NK-92 treated with Interleukin-12 subunit alpha and Interleukin-12 subunit beta, amount 100 ng/mL, for 24 hours (cell line): ENCODE measurements around the gene HDAC4.
A peak's percentile ranks its signal among the peaks of the same experiment; 100 is the strongest.

Experiments used
- DNase-seq: peaks from one replicate; lab custom pipeline; 2025; lab: John Stamatoyannopoulos, UW

HDAC4 gene

GRCh38 chr2:239266779-239267287 is 134.0 kb downstream of the HDAC4 start:
- no peak for DNase-seq

DNA sequence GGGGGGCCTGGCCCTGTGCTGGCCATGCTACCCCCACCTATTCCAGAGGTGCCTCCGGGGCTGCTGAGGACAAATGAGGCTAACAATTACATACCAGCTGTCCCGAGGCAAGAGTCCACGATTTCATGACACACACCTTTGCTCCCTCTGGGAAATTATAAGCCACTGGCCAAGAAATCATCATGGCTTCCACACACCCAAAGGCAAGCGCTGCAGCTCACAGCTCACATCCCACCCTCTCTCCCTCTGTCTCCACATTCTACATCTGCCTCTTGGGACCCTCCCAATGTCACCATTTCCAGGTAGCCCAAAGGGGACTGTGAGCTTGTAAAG is 134.4 kb downstream of the HDAC4 start:
- no peak for DNase-seq

DNA sequence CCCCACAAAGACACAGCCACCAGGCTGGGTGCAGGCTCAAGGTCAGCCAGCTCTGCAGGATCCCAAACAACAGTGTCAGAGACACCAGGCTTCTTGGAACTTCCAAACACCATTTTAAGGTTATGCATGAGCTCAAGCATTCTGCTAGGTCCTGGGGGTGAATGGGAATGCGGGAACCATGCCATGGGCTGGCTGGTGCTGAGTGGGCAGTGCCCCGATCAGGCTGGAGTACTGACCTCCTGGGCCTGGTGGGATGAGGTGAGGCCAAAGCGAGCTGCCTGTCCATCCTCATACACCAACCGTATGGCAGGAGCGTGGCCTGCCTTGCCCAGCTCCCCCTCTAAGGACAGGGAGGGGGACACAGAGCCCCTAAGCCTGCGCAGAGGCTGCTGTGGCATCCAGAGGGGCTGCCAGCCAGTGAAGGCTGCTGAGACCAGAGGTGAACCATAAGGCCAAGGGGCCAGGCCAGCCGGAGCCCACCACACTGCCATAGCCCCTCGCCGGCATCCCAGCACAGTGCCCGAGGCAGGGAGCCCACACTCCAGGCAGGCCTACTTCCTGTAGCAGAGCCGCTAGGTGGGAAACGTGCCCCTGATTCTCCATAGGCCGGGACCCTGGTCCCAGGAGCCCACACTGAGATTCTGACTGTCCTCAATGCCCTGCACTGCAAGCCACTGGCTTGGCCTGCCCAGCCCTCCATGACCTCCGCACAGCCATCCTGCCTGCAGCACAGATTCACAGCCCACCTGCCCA is 135.0 kb downstream of the HDAC4 start:
- no peak for DNase-seq

DNA sequence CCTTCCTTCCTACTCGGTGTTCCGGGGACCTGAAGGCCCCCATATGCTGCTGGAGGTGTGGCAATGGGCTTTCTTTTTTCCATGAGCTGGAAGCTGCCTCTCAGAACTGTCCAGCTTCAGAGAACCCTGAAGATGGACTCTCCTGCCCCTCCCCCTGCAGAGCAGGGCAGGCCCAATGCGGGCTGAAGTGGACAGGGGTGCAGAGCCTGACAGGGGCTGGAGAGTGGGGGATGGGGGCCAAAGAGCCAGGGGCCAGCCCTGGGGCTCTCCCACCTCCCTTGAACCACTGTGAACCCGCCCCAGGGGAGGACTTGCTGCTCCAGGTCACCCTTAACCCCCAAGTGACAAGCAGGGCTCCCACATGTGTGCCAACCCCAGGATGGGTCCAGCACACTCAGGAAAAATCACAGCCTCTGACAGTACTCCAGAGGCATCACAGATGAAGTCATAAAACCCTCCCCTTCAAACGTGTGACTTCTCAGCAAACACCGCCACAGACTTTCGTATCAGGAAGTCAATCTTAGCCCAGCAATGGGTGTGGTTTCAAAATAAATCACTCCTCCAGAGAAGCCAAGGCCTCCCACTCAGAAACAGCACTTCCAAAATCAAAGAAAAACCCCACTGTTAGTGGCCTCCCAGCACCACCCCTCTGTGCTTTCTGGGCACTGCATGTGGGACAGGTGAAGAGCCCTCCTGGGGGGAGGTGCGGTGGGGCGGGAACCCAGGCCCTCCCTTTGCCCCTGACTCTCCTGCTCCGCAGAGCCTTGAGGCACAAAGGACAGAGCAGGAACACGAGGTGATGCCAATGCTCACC is 135.8 kb downstream of the HDAC4 start:
- peak; percentile 62 for DNase-seq

DNA sequence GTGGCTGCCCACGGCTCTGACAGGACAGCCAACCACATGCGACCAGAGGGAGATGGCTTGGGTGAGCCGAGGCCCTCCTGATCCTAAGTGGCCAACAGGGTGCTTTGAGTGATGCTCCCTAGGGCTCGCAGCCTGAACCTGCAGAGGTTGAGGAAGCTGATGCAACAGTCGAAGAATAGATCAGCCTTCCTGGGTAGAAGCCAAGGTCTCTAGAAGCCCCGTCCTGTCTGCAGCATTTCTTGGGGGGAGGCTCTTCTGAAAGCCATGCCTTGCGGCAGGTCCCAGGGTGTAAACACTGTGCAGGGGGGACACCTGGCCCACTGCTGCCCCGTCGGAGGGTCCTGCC is 136.4 kb downstream of the HDAC4 start:
- DNase-seq: no peak

DNA sequence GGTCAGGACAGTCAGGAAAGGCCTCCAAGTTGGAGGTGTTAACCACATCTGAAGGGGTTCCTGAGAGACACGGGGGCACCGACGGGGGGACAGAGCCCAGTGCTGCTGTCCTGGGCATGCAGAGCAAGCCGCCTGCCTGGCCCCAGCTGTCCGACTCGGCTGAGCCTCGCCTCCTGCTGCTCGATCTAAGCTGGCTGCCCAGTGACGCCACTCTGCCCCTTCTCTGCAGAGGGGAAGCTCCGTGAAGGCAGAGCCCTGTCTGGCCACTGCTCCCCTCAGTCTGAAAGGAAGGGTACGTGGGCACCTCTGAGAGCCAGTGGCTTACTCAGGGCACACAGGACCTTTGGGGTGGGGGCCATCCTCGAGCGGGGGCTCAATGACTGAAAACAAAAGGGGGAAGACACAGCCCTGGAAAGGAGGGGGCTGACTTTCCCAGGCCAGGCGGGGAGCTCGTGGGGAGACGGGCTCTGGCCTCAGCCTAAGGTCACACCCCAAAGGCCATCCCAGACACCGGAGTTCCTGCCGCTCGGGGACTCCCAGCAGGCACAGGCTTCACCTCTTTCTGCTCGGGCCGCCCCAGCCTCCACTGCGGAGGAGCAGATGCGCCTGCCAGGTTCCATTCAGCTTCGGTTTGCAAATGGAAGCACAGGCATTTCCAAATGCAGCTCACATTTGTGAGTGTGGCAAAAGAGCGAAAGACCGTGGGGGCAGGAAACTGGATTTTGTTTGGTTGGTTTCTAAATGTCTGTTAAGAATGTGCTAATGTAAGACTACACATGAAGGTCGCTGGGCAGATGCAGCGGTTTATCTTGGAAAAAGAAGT is 136.9 kb downstream of the HDAC4 start:
- no peak for DNase-seq

GRCh38 chr2:239263231-239263630 is 137.6 kb downstream of the HDAC4 start:
- no peak for DNase-seq

- no peak for DNase-seq
Observed at GRCh38 chr2:239262484-239263230, 138.2 kb downstream of the HDAC4 start.

DNA sequence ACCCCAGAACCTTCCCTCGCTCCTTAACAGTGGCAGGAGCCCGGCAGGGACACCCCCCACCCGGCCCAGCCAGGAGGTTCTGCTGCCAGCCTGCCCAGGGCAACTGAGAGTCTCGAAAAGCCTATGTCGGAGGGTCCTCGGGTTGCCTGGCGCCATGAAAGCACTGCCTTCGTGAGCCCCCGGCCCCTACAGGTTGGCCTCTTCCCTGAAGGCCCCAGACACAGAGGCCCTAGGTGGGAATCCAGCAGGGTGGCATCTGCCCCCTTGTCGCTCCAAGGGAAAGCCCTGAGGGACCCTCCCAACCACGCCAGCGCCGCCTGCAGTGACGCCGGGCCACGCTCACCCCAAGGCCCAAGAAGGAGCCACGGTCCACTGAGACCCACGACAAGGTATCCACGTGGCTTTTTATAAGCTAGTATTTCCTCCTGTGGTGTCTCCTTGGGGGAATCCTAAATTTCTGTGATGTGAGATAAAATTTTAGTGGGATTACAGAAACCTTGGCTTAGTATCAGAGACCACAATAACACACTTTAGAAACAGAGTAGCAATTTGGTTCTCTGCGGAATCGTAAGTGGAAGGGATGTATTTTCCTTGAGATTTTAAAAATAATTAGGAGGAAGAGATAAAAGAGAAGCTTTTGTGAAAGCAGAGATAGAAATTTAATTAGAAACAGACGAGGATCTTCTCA is 138.9 kb downstream of the HDAC4 start:
- no peak for DNase-seq

- DNase-seq: no peak
Observed at GRCh38 chr2:239261356-239261755, 139.5 kb downstream of the HDAC4 start.

GRCh38 chr2:239260546-239261327 is 140.1 kb downstream of the HDAC4 start:
- no peak for DNase-seq

- DNase-seq: no peak
Observed at GRCh38 chr2:239259603-239260298, 141.1 kb downstream of the HDAC4 start.

- DNase-seq: no peak
Observed at GRCh38 chr2:239259173-239259572, 141.6 kb downstream of the HDAC4 start.

GRCh38 chr2:239258248-239258647 is 142.6 kb downstream of the HDAC4 start:
- no peak for DNase-seq

DNA sequence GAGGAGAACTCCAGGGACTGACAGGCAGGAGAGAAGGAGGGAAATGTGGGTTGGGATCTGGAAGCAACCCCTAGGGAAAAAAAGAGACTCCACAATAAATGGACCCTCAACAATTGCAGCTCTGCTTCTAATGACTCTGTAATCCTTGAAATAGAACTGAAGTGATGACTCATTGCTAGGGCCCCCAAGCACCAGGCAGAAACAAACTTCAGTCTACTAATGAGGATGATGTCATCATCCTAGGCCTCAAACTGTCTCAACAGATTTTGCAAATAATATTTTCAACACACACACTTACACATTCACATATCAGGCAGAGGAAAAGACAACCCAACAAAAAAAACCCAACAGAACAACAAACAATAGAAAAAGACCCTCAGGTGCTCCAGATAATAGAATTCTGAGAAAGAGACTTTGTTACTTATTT is 143.3 kb downstream of the HDAC4 start:
- peak; percentile 32 for DNase-seq

DNA sequence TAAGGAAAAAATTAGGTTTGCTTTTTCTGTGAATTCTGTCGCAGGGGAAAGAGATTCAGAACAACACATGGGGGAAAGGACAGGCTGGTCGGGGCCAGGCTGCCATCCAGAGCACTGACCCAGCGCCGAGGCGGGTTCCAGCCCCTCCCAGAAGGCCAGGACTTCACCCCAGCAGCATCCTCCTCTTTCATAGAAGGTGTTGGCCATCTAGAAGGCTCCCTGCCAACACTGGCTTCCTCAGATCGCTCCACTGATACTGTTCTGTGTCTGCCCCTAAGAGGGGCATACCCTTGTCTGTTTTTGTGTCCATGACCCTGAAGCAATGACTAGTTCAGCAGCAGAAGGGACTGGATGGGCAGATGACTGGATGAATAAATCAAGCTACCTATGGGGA is 144.5 kb downstream of the HDAC4 start:
- no peak for DNase-seq

GRCh38 chr2:239255628-239256349 is 145.0 kb downstream of the HDAC4 start:
- no peak for DNase-seq

DNA sequence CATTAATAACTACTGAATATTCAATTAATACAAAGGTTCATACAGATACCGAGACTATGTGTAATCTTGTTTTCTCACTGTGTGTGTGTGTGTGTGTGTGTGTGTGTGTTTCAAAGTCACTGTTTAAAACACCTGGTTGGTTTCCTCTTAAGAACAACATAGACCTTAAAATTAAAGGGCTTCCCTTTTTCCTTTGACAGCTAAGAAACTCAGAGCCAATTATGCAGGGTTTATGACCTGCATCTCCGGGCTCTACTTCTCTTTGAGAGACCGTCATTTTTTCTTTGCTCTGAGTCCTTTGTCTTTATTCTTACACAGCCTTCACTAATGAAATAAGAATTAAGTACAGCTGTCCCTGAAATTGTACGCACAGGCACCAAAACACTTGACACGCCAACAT is 145.6 kb downstream of the HDAC4 start:
- no peak for DNase-seq
